ENCODE data around the gene SUDS3.
A peak's percentile ranks its signal among the peaks of the same experiment; 100 is the strongest.

SUDS3 gene

GRCh38 chr12:118376089-118377020 is at the start of gene SUDS3:
Gene SUDS3, plus strand, starts transcription at chr12:118376555. Its CDS starts 137 bp downstream, at chr12:118376692.
- TF ChIP-seq GATA1 (IDR thresholded peaks at IDR 0.05; ENCODE audit: low read depth, low read length) (no peak), POLR2A (IDR thresholded peaks at IDR 0.05; ENCODE audit: low read length) (peak; percentile 68)
- peak; percentile 88 to 95 for DNase-seq

- no peak for TF ChIP-seq GATA1 (IDR thresholded peaks at IDR 0.05; ENCODE audit: low read depth, low read length)
- TF ChIP-seq POLR2A (IDR thresholded peaks at IDR 0.05; ENCODE audit: low read length): no peak
- no peak for DNase-seq
Measured at GRCh38 chr12:118326991-118327390, 49.4 kb upstream of the SUDS3 start.

GRCh38 chr12:118327391-118327790 is 49.0 kb upstream of the SUDS3 start:
- DNase-seq: no peak
- TF ChIP-seq GATA1 (IDR thresholded peaks at IDR 0.05; ENCODE audit: low read depth, low read length): no peak
- no peak for TF ChIP-seq POLR2A (IDR thresholded peaks at IDR 0.05; ENCODE audit: low read length)

GRCh38 chr12:118328486-118329330 is 47.6 kb upstream of the SUDS3 start:
- no peak for TF ChIP-seq GATA1 (IDR thresholded peaks at IDR 0.05; ENCODE audit: low read depth, low read length)
- TF ChIP-seq POLR2A (IDR thresholded peaks at IDR 0.05; ENCODE audit: low read length): no peak
- DNase-seq: no peak

GRCh38 chr12:118330421-118331018 is 45.8 kb upstream of the SUDS3 start:
- peak; percentile 87 to 94 for DNase-seq
- TF ChIP-seq GATA1 (IDR thresholded peaks at IDR 0.05; ENCODE audit: low read depth, low read length) (peak; percentile 38), POLR2A (IDR thresholded peaks at IDR 0.05; ENCODE audit: low read length) (no peak)

GRCh38 chr12:118332511-118332910 is 43.8 kb upstream of the SUDS3 start:
- peak; percentile 51 to 59 for DNase-seq
- TF ChIP-seq POLR2A (IDR thresholded peaks at IDR 0.05; ENCODE audit: low read length) (no peak), GATA1 (IDR thresholded peaks at IDR 0.05; ENCODE audit: low read depth, low read length) (no peak)

- TF ChIP-seq GATA1 (IDR thresholded peaks at IDR 0.05; ENCODE audit: low read depth, low read length) (no peak), POLR2A (IDR thresholded peaks at IDR 0.05; ENCODE audit: low read length) (no peak)
- no peak for DNase-seq
Measured at GRCh38 chr12:118334241-118334640, 42.1 kb upstream of the SUDS3 start.

GRCh38 chr12:118334939-118335567 is 41.3 kb upstream of the SUDS3 start:
- no peak for DNase-seq
- no peak for TF ChIP-seq GATA1 (IDR thresholded peaks at IDR 0.05; ENCODE audit: low read depth, low read length)
- TF ChIP-seq POLR2A (IDR thresholded peaks at IDR 0.05; ENCODE audit: low read length): no peak

- DNase-seq: no peak
Measured at GRCh38 chr12:118336123-118336522, 40.2 kb upstream of the SUDS3 start.

GRCh38 chr12:118337194-118337838 is 39.0 kb upstream of the SUDS3 start:
- no peak for DNase-seq
- no peak for TF ChIP-seq POLR2A (IDR thresholded peaks at IDR 0.05; ENCODE audit: low read length)

More at GRCh38 chr12:118336123-118336522, 40.2 kb upstream of the SUDS3 start:
- TF ChIP-seq GATA1 (IDR thresholded peaks at IDR 0.05; ENCODE audit: low read depth, low read length) (no peak), POLR2A (IDR thresholded peaks at IDR 0.05; ENCODE audit: low read length) (no peak)

- TF ChIP-seq GATA1 (IDR thresholded peaks at IDR 0.05; ENCODE audit: low read depth, low read length) (no peak), POLR2A (IDR thresholded peaks at IDR 0.05; ENCODE audit: low read length) (no peak)
- no peak for DNase-seq
Measured at GRCh38 chr12:118342090-118342489, 34.3 kb upstream of the SUDS3 start.

GRCh38 chr12:118344829-118345228 is 31.5 kb upstream of the SUDS3 start:
- DNase-seq: no peak

GRCh38 chr12:118345355-118345754 is 31.0 kb upstream of the SUDS3 start:
- DNase-seq: peak; percentile 69 to 83
- TF ChIP-seq GATA1 (IDR thresholded peaks at IDR 0.05; ENCODE audit: low read depth, low read length): no peak
- no peak for TF ChIP-seq POLR2A (IDR thresholded peaks at IDR 0.05; ENCODE audit: low read length)

More at GRCh38 chr12:118344829-118345228, 31.5 kb upstream of the SUDS3 start:
- no peak for TF ChIP-seq POLR2A (IDR thresholded peaks at IDR 0.05; ENCODE audit: low read length)
- TF ChIP-seq GATA1 (IDR thresholded peaks at IDR 0.05; ENCODE audit: low read depth, low read length): no peak
